GM23248 (cell line): Measurements from ENCODE around the gene GNAS-AS1.

ENCODE experiments used
- EZH2 ChIP-seq: fragments of 200-600 bp; sonication (generic); IDR thresholded peaks from 2 replicates; pipeline ENCODE4 v1.6.1; 2018; ENCODE audit warnings: antibody characterized with exemption, mild to moderate bottlenecking; ENCODE audit not compliant: insufficient read depth, poor library complexity, severe bottlenecking
- EZH2phosphoT487 ChIP-seq: fragments of 200-600 bp; sonication (generic); IDR thresholded peaks from 2 replicates; pipeline ENCODE4 v1.6.1; 2018; ENCODE audit warnings: antibody characterized with exemption, moderate library complexity, mild to moderate bottlenecking, low read depth; ENCODE audit not compliant: insufficient read depth

DNA sequence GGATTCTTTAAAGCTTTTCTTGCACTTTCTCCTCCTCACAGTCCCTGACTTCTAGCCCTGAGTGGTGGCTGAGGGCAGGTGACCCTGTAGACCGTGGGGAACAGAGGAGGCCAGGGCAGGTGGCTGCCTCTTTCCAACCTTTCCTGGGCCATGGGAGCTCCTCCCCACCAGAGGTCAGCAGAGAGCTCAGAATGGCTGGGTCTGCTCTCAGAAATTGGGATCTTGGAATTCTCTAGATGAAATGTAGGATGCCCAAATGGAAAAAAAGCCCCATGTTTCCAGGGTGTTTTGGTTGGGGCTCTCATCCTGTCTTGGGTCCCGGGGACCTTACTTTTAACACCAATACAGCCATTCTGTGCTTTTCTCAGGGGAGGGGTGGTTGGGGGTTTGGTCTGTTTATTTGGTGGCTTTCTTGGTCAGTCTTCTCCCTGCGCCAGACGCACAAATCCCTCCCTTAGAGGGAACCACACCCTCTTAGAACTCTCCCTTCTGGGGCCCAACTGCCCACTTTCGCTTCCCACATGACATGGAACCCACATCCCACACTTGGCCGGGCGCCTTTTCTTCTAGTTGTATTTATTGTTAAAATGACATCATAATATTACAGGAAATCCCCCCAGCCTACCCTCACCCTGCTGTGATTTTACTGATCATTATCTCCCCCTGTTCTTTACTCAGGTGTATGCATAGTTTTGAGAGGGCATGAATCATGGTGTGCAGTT lies 19.8 kb upstream of the GNAS-AS1 start:
- TF ChIP-seq EZH2 = no peak
- no peak for TF ChIP-seq EZH2phosphoT487
